ENCODE results near the gene PFN2.
"Not testable (repeated sequence)": the region's sequence is repeated elsewhere in the genome, so short reads cannot be mapped to it uniquely, and the experiment has no call there.

Gene PFN2

GRCh38 chr3:149938392-149939055 is 32.2 kb downstream of the PFN2 start:
- intact Hi-C loops (cut with DNase I); DNase-seq: not testable (repeated sequence)

GRCh38 chr3:149936812-149937230 is 33.9 kb downstream of the PFN2 start:
- intact Hi-C loops (cut with DNase I), result no loop called here
- DNase-seq, result peak in 39 of 42 donors; percentile 8 to 80 (median 48)

GRCh38 chr3:149934524-149934923 is 36.2 kb downstream of the PFN2 start:
- intact Hi-C loops (cut with DNase I), result no loop called here
- DNase-seq, result peak in 2 of 42 donors; percentile 18 to 24

GRCh38 chr3:149933858-149934257 is 36.8 kb downstream of the PFN2 start:
- intact Hi-C loops (cut with DNase I), result no loop called here
- no peak for DNase-seq

GRCh38 chr3:149933008-149933407 is 37.7 kb downstream of the PFN2 start:
- intact Hi-C loops (cut with DNase I), result no loop called here
- no peak for DNase-seq

GRCh38 chr3:149920119-149920518 is 50.6 kb downstream of the PFN2 start:
- intact Hi-C loops (cut with DNase I), result no loop called here
- DNase-seq, result no peak

GRCh38 chr3:149919509-149919908 is 51.2 kb downstream of the PFN2 start:
- no peak for DNase-seq
- intact Hi-C loops (cut with DNase I), result no loop called here

- intact Hi-C loops (cut with DNase I), result no loop called here
- DNase-seq, result no peak
These were observed 53.5 kb downstream of the PFN2 start for GRCh38 chr3:149917124-149917667.
